ENCODE results near the gene TENM4.

GRCh38 chr11:78810559-78811009, 630.2 kb downstream of the TENM4 start:
- TF ChIP-seq POLR2AphosphoS5 (IDR thresholded peaks at IDR 0.05; ENCODE audit: borderline replicate concordance, low read depth, low read length) (no peak), EZH2 (IDR thresholded peaks at IDR 0.05) (no peak), FOXP2 (optimal IDR thresholded peaks at IDR 0.05; ENCODE audit: control extremely low read depth, extremely low read length, insufficient read depth) (no peak)
